HG03175 (cell line): Measurements from ENCODE around the gene HSPA6.
"Not testable (repeated sequence)": the region's sequence is repeated elsewhere in the genome, so short reads cannot be mapped to it uniquely, and the experiment has no call there.

ENCODE experiments used
- ATAC-seq: cut with Tn5 transposase; IDR thresholded peaks from one replicate; pipeline ENCODE4 v1.9.1; 2021; ENCODE audit warnings: mild to moderate bottlenecking, moderate library complexity; ENCODE audit not compliant: unreplicated experiment

HSPA6 gene

GRCh38 chr1:161557506-161558450 lies 33.4 kb downstream of the HSPA6 start:
- not testable (repeated sequence) for ATAC-seq

- not testable (repeated sequence) for ATAC-seq
These were observed 36.8 kb downstream of the HSPA6 start for GRCh38 chr1:161560960-161561715.

GRCh38 chr1:161562441-161562840 lies 38.1 kb downstream of the HSPA6 start:
- not testable (repeated sequence) for ATAC-seq

- ATAC-seq, result not testable (repeated sequence)
These were observed 39.2 kb downstream of the HSPA6 start for GRCh38 chr1:161563522-161563921.

GRCh38 chr1:161566602-161566960 lies 42.2 kb downstream of the HSPA6 start:
- not testable (repeated sequence) for ATAC-seq

- not testable (repeated sequence) for ATAC-seq
These were observed 47.4 kb downstream of the HSPA6 start for GRCh38 chr1:161571703-161572102.
